Measurements from ENCODE around the gene GNB1. TPM values are rescaled to one million over a fixed set of nuclear protein-coding genes. Genes with fewer than 3 reads are reported as not detected.
"Not testable (repeated sequence)": the region's sequence is repeated elsewhere in the genome, so short reads cannot be mapped to it uniquely, and the experiment has no call there.

The GNB1 gene
- 60.9 TPM for total RNA-seq (ENCODE audit: insufficient read depth, low replicate concordance)

DNA sequence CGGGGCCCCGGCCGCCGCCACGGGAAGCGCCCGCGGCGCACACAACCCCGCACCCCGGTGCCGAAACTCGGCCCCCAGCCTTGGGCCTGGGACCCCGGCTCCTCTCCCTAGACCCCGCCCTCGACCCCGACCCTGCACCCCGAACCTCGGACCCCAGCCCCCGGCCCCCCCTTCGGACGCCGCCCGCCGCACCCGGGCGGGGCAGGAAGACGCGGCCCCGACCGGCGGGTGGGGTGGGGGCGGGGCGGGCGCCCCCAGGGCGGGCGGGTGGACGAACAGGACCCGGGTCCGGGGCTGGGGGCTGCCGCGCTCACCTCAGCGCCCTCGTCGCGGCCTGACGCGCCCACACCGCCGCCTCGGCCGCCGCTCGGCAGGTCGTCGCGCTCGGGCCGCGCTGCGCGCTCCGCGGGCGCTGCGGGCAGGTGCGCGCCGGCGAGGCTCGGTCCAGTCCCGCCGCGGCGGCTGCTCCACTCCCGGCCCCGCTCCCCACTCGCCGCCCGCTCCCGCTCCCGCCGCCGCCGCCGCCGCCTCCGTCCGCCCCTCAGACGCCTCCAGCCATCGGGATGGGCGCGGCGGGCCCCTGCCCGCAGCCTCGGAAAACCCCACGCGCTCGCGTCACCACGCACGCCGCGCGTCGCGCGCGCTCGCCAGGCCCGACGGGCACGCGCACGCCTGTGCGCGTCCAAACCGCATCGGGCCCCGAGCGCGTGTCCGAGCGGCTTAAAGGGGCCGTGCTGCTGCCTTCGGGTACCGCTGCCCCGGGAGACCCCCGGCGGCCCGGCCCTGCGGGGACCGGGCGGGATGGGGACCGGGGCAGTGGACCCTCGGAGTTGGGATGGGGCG, at the start of gene GNB1:
TSS of gene GNB1 (minus strand) at position 582 of the 843 bp plus-strand sequence. CDS start 65,634 bp downstream, outside the sequence.
- DNase-seq (ENCODE audit: low spot score): peak; percentile 93

DNA sequence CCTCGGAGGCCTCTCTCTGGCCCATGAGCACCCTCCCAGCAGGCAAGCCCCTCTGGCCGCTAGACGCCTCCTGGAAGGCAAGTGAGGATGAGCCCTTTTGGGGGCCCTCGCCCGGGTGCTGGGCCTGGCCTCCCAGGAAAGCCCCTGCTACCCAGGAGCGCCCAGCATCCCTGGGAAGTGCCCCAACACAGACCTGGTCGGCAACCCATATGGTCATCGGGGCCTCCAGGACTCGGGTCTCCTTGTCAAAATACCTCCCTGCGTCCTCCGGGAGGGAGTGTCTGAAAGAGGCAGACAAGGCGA, 49.2 kb upstream of the GNB1 start:
- no peak for DNase-seq (ENCODE audit: low spot score)

DNA sequence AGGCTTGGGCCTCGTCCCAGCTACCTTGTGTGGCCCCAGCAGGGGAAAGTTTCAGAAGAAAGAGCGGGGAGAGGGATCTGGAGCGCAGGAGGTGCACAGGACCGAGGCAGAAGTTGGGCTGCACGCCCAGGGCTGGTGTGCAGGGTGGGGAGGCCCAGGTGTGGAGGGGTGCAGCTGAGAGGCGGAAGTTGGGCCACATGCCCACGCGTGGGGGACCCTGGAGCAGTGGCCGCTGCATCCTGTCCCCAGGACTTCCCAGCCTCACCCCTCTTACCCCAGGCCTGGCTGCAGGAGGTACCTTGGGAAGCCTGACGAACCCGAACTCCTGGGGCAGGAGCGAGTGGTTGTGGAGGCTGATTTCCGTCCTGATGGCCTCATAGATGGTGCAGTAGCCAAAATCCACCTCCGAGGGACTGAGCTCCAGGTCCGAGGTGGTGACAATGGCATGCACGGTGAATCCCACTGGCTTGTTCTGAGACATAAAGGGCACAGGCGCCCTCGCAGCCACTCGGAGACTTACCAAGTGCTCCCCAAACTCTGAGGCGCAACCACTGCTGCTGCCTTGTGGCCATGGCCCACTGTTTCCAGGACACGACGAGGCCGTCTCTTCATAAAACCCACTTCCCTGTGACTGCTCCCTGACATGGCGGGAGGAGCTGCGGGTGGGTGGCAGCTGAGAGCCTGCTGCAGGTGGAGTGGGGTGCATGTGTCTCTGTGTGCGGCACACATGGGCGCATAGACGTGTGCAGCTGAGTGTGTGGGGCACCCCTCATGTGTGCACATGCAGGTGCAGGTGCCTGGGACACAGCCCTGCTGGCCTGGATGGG, 48.6 kb upstream of the GNB1 start:
- no peak for DNase-seq (ENCODE audit: low spot score)

DNA sequence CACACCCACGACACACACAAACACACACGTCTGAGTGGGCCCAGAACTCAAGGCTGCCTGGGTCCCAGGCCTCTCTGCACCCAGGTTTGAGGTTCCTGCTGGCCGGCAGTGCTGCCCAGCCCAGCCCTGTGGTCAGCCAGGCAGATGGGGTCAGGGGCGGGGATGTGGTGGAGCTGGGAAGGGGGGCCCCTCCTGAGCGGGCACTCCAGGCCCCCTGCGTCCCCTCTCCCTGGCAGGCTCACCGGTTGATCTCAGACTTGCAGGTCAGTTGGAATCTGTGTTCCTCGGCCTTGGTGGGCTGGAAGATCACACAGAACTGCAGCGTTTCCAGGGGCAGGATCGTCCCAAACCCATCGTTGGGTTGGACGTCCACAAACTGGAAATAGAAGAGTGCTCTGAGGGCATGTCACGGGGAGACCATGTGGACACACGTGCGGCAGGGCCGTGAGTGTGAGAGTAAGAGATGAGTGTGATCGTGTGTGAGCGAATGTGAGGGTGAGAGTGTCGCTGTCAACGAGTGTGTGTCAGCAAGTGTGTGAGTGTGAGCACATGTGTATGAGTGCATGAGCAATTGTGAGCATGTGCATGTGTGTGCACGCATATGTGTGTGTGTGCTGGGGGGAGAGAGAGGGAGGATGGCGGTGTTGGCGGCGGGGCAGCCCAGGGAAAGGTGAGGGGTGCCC, 47.9 kb upstream of the GNB1 start:
- DNase-seq (ENCODE audit: low spot score): no peak

DNA sequence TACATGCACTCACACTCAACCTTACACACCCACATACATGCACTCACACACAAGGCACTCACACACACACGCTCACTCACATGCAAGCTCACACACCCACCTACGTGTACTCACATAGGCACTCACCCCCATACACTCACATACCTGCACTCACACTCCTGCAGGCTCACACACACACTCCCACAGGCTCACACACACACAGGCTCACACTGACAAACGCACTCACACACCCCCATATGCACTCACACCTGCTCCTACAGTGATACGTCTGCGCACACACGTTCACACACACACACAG, 47.3 kb upstream of the GNB1 start:
- no peak for DNase-seq (ENCODE audit: low spot score)

GRCh38 chr1:1937549-1938275, 46.8 kb upstream of the GNB1 start:
- DNase-seq (ENCODE audit: low spot score): no peak

DNA sequence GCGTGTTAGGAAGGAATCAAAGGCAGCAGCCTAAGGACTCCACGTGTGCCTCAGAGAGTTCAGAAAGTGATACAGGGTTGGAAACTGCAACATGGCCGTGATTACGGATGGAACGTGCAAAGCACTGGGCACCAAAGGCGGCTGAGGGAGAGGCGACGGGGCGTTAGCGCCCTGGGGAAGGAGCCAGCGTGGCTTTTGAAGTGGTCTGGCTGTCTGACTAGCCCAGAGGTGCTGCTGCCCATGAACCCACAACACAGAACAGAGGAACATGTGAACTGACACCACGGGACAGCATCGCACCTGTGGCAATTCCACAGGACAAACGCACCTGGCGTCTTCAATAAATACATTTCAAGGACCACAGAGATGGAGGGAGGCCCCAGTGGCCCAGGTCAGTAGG, 46.2 kb upstream of the GNB1 start:
- no peak for DNase-seq (ENCODE audit: low spot score)

- not testable (repeated sequence) for DNase-seq (ENCODE audit: low spot score)
Measured at GRCh38 chr1:1934848-1935247, 44.0 kb upstream of the GNB1 start.

- DNase-seq (ENCODE audit: low spot score): no peak
Measured at GRCh38 chr1:1929639-1930545, 39.0 kb upstream of the GNB1 start.

- DNase-seq (ENCODE audit: low spot score): no peak
Measured at GRCh38 chr1:1929102-1929638, 38.3 kb upstream of the GNB1 start.

DNA sequence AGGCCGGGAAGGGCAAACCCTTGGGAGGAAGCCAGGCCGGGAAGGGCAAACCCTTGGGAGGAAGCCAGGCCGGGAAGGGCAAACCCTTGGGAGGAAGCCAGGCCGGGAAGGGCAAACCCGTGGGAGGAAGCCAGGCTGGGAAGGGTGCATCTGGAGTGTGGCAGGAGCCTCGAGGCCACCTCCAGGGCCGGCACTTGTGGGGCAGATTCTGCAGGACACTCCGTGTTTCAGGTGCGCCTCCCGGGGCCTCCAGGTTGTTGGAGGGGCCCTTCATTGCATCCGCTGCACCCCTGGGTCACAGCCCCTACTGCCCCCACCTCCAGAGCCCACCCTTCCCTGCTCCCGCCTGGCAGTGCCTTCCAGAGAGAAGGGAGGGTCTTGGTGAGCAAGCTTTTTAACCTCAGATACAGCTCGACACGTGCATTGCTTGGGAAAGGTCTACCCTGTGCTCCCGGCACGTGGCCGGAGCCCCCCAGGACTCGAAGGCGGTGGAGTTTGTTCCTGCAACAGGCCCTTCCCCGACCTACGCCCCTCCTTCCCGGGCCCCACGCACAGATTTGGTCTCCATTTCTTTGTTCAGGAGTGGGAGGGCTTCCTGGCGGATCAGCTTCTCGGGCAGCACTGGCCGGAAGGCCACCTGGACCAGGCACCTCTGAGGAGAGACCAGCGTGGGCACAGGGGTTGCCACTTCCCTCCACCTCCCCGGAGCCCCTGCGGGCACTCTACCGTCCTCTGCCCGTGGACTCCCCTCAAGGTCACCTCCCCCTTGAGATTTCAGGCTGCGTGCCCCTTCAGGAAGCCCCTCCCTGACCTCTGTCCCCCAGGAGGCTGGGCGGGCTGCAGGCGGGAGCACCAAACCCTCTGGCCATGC, 37.6 kb upstream of the GNB1 start:
- no peak for DNase-seq (ENCODE audit: low spot score)

DNA sequence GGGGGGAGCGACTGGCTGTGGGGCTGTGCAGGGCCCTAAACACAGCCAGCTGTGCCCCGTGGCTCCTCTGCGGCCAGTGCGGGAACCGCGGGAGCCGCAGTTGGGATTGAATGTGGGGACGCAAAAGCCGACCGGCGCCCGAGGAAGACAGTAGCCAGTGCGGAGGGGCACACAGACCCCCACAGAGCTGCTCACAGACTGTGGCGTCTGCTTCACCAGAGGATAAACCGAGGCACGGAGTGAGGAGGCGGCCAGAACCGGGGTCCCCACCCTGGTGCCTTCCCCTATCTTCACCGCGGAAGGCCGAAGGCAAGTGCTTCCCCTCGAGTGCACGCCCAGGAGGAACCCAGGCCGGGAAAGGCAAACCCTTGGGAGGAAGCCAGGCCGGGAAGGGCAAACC, 36.9 kb upstream of the GNB1 start:
- no peak for DNase-seq (ENCODE audit: low spot score)

DNA sequence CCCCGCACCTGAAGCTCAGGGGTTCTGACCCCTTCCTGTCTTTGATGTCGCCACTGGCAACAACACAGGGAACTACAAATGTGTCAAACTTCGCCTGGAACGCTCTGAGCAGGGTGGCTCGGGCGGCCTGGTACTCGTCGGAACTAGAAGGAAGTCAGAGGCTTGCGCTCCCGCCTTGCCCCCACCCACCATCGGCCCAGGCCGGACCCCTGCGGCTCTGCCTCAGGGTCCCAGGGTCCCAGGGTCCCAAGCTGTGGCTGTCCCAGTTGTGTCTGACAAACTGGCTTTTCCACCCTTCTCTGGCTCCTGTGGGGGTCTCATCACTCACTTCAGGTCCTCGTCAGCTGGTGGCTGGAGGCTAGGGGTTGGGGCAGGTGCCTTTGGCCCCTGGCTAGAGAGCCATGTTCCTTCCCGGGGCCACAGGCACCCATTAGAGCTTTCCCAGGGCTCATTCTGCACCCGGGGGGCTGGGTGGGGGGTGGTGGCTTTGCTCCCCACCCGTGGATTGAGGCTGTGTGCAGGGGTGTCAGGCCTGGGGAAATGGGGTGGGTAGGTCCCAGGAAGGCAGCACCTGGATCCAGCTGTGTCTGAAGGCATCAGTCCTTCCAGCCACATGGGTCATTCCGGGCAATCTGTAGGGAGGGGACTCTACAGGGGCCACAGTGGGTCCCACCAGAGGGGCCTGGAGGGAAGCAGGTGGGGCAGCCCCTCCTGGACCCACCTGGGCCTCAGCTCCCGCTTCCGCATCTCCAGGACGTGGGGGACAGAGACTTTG, 36.2 kb upstream of the GNB1 start:
- no peak for DNase-seq (ENCODE audit: low spot score)

DNA sequence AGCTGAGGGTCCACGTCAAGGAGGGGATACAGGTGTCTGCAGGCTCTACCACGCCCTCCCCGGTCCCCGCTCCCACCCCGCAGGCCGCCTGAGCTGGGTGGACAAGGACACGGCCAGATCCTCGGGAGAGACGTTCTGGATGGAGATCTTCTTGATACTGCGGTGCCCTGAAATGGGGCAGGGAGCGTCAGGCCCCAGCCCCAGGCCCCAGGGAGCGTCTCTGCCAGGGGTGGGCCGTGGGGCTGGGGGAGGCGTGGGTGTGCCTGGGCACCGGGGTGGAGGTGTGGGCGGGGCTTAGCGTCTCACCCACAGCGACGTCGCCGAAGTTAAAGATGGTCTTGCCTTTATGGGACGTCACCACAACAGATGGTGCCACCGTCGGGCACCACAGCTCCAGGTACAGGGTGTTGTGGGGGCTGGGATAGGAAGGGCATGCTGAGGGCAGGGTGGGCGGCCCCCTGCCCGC, 35.5 kb upstream of the GNB1 start:
- DNase-seq (ENCODE audit: low spot score): no peak

GRCh38 chr1:1925437-1926345, 34.8 kb upstream of the GNB1 start:
- DNase-seq (ENCODE audit: low spot score): no peak

- DNase-seq (ENCODE audit: low spot score): no peak
Measured at GRCh38 chr1:1924849-1925248, 34.0 kb upstream of the GNB1 start.

- no peak for DNase-seq (ENCODE audit: low spot score)
Measured at GRCh38 chr1:1924386-1924785, 33.5 kb upstream of the GNB1 start.
